T1000 (cell line): ENCODE results near the gene LGALS1.
"Not testable (repeated sequence)": the region's sequence is repeated elsewhere in the genome, so short reads cannot be mapped to it uniquely, and the experiment has no call there.

Experiments used
- DNase-seq: peaks from one replicate; lab custom pipeline; 2025; ENCODE audit warnings: mixed read lengths; lab: John Stamatoyannopoulos, UW

Gene LGALS1

GRCh38 chr22:37639070-37639760, 36.2 kb upstream of the LGALS1 start, which contains the start of gene SH3BP1:
TSS of gene SH3BP1 (plus strand) at chr22:37639669. CDS start at chr22:37639788, 119 bp downstream.
- DNase-seq: peak; percentile 21

GRCh38 chr22:37639771-37640590, 35.5 kb upstream of the LGALS1 start:
- no peak for DNase-seq

GRCh38 chr22:37640591-37641560, 34.6 kb upstream of the LGALS1 start:
- no peak for DNase-seq

- DNase-seq: no peak
Observed at GRCh38 chr22:37641561-37641949, 33.9 kb upstream of the LGALS1 start.

- peak; percentile 75 for DNase-seq
Observed at GRCh38 chr22:37643225-37643847, 32.1 kb upstream of the LGALS1 start.

GRCh38 chr22:37647317-37647716, 28.1 kb upstream of the LGALS1 start:
- no peak for DNase-seq

GRCh38 chr22:37647928-37648327, 27.5 kb upstream of the LGALS1 start:
- DNase-seq: no peak

- no peak for DNase-seq
Observed at GRCh38 chr22:37650463-37651136, 24.8 kb upstream of the LGALS1 start.

GRCh38 chr22:37654563-37655251, 20.7 kb upstream of the LGALS1 start:
- no peak for DNase-seq

GRCh38 chr22:37655252-37655563, 20.2 kb upstream of the LGALS1 start:
- DNase-seq: no peak

- DNase-seq: not testable (repeated sequence)
Observed at GRCh38 chr22:37656583-37656982, 18.9 kb upstream of the LGALS1 start.

- DNase-seq: no peak
Observed at GRCh38 chr22:37657590-37658132, 17.8 kb upstream of the LGALS1 start.

- peak; percentile 98 for DNase-seq
Observed at GRCh38 chr22:37658133-37659065, 17.0 kb upstream of the LGALS1 start, which contains the start of gene PDXP. TSS of gene PDXP (plus strand) at chr22:37658723. CDS start at chr22:37658783, 60 bp downstream.

- no peak for DNase-seq
Observed at GRCh38 chr22:37659066-37659896, 16.2 kb upstream of the LGALS1 start.

GRCh38 chr22:37659897-37660708, 15.3 kb upstream of the LGALS1 start:
- DNase-seq: no peak

GRCh38 chr22:37660709-37661045, 14.8 kb upstream of the LGALS1 start:
- DNase-seq: no peak

- no peak for DNase-seq
Observed at GRCh38 chr22:37661160-37661924, 14.1 kb upstream of the LGALS1 start.
